ENCODE measurements around the gene PC. TPM values are rescaled to one million over a fixed set of nuclear protein-coding genes. Genes with fewer than 3 reads are reported as not detected.

Gene PC
- total and polyA plus RNA-seq, 2 experiments from 2014 or later = 47.4 to 78.1 TPM

- WGBS (ENCODE audit: low lambda C conversion rate, missing lambda C conversion rate) = 52% methylated on average over 6 of the region's 6 CpGs
- TF ChIP-seq EZH2 (IDR thresholded peaks at IDR 0.05; ENCODE audit: borderline replicate concordance) (no peak), CTCF (IDR thresholded peaks at IDR 0.05; ENCODE audit: poor library complexity) (no peak), EZH2phosphoT487 (IDR thresholded peaks at IDR 0.05; ENCODE audit: low read depth, severe bottlenecking, unreplicated experiment) (no peak)
- H2AFZ ChIP-seq = no peak overlapping the region
- H3K4me1 ChIP-seq (ENCODE audit: insufficient read depth) = peaks cover 36% of the 10 kb centered on the region
- peak overlapping the region; percentile 95 for H3K27ac ChIP-seq
- DNase-seq (ENCODE audit: low spot score) = no peak
- no peaks in the 10 kb centered on the region for H4K20me1 ChIP-seq (ENCODE audit: insufficient read depth, poor library complexity, severe bottlenecking)
- no peaks in the 10 kb centered on the region for H3K9me2 ChIP-seq (replicated peaks; ENCODE audit: insufficient read depth)
- no peaks in the 10 kb centered on the region for H3K36me3 ChIP-seq (replicated peaks; ENCODE audit: insufficient read depth, low read depth)
- H3K4me2 ChIP-seq = no peak overlapping the region
- H3K27me3 ChIP-seq = no peaks in the 10 kb centered on the region
- H3K79me2 ChIP-seq = no peaks in the 10 kb centered on the region
- no peaks in the 10 kb centered on the region for H3K9me3 ChIP-seq (ENCODE audit: low read depth)
- H3K4me3 ChIP-seq = no peak overlapping the region
Measured at GRCh38 chr11:66969584-66970225, 11.5 kb upstream of the PC start.

- Histone ChIP-seq H3K27me3 (no peaks in the 10 kb centered on the region), H2AFZ (no peak overlapping the region), H3K79me2 (no peaks in the 10 kb centered on the region), H3K9me2 (replicated peaks; ENCODE audit: insufficient read depth) (no peaks in the 10 kb centered on the region), H3K9me3 (ENCODE audit: low read depth) (no peaks in the 10 kb centered on the region), H3K4me2 (no peak overlapping the region), H3K4me1 (ENCODE audit: insufficient read depth) (peaks cover 26% of the 10 kb centered on the region), H4K20me1 (ENCODE audit: insufficient read depth, poor library complexity, severe bottlenecking) (no peaks in the 10 kb centered on the region), H3K36me3 (replicated peaks; ENCODE audit: insufficient read depth, low read depth) (no peaks in the 10 kb centered on the region), H3K27ac (peak overlapping the region; percentile 21), H3K4me3 (no peak overlapping the region)
- WGBS (ENCODE audit: low lambda C conversion rate, missing lambda C conversion rate) = 85% methylated on average over 5 of the region's 5 CpGs
- DNase-seq (ENCODE audit: low spot score) = no peak
- TF ChIP-seq CTCF (IDR thresholded peaks at IDR 0.05; ENCODE audit: poor library complexity) = no peak
- no peak for TF ChIP-seq EZH2phosphoT487 (IDR thresholded peaks at IDR 0.05; ENCODE audit: low read depth, severe bottlenecking, unreplicated experiment)
- TF ChIP-seq EZH2 (IDR thresholded peaks at IDR 0.05; ENCODE audit: borderline replicate concordance) = no peak
Measured at GRCh38 chr11:66967670-66968425, 9.7 kb upstream of the PC start.

- H3K4me3 ChIP-seq = no peak overlapping the region
- peak; percentile 63 for DNase-seq (ENCODE audit: low spot score)
- H3K36me3 ChIP-seq (replicated peaks; ENCODE audit: insufficient read depth, low read depth) = no peaks in the 10 kb centered on the region
- 65% methylated on average over 5 of the region's 5 CpGs for WGBS (ENCODE audit: low lambda C conversion rate, missing lambda C conversion rate)
- H3K79me2 ChIP-seq = no peaks in the 10 kb centered on the region
- peak overlapping the region; percentile 78 for H3K27ac ChIP-seq
- H4K20me1 ChIP-seq (ENCODE audit: insufficient read depth, poor library complexity, severe bottlenecking) = no peaks in the 10 kb centered on the region
- no peaks in the 10 kb centered on the region for H3K9me2 ChIP-seq (replicated peaks; ENCODE audit: insufficient read depth)
- H3K4me2 ChIP-seq = no peak overlapping the region
- no peak for TF ChIP-seq CTCF (IDR thresholded peaks at IDR 0.05; ENCODE audit: poor library complexity)
- no peak for TF ChIP-seq EZH2 (IDR thresholded peaks at IDR 0.05; ENCODE audit: borderline replicate concordance)
- TF ChIP-seq EZH2phosphoT487 (IDR thresholded peaks at IDR 0.05; ENCODE audit: low read depth, severe bottlenecking, unreplicated experiment) = no peak
- H3K9me3 ChIP-seq (ENCODE audit: low read depth) = no peaks in the 10 kb centered on the region
- no peaks in the 10 kb centered on the region for H3K27me3 ChIP-seq
- no peak overlapping the region for H2AFZ ChIP-seq
- H3K4me1 ChIP-seq (ENCODE audit: insufficient read depth) = peaks cover 21% of the 10 kb centered on the region
Measured at GRCh38 chr11:66966351-66966750, 8.2 kb upstream of the PC start.

Data from hepatocyte (in vitro differentiated cells).